K562 (cell line): Measurements from ENCODE around the gene PTPRC. TPM values are rescaled to one million over a fixed set of nuclear protein-coding genes. Genes with fewer than 3 reads are reported as not detected.

Experiments used
- ATAC-seq: fragments of 200-7000 bp; cut with Tn5 transposase; 3 replicates; pipeline ENCODE4 v1.9.1; 2020; ENCODE audit warnings: moderate library complexity
- BruUV-seq: library from RNA; stranded (reverse); fragments of 400-500 nt; replicated peaks from 2 replicates; lab custom pipeline; 2021; lab: Mats Ljungman, UMichigan
- CTCF ChIA-PET: fragments of 300-600 bp; formaldehyde crosslinking; extraction: SDS; loops from one replicate; lab custom pipeline; 2021; ENCODE audit warnings: low intra/inter-chr PET ratio; lab: Yijun Ruan, JAX
- POLR2A ChIA-PET: fragments of 300-600, 350-650 bp; sonication (Branson Sonifier 250); formaldehyde crosslinking; extraction: SDS; loops from one replicate; lab custom pipeline; 2021; ENCODE audit warnings: antibody characterized with exemption, inconsistent platforms; lab: Yijun Ruan, JAX
- DNase-seq, 4 experiments: peaks; one replicate each; pipeline versions ENCODE4 v3.0.0 to v3.0.0-alpha.2; 2011 to 2018; ENCODE audit warnings: low spot score in 3 of 4, mixed read lengths in 3 of 4; ENCODE audit errors: extremely low read depth in 1 of 4
- FAIRE-seq: peaks from 2 replicates; lab custom pipeline; 2011; peaks lifted over from hg19 to GRCh38; lab: Jason Lieb, UNC
- H2AFZ ChIP-seq: 2 replicates; pipeline ENCODE4 v1.6.0; 2011; ENCODE audit warnings: low read depth, low read length, control low read depth, inconsistent platforms
- H3K27ac ChIP-seq: fragments of 200-600 bp; 3 replicates; pipeline ENCODE4 v1.8.0; 2011; ENCODE audit warnings: low read depth, mild to moderate bottlenecking, control low read depth, inconsistent platforms, low read length, moderate library complexity, mixed read lengths; ENCODE audit errors: extremely low read depth
- H3K27me3 ChIP-seq, 2 experiments: fragments of 300-600 bp in 1 of 2; 2 replicates in 1 of 2; 3 replicates in 1 of 2; pipeline versions ENCODE4 v1.6.0 to v1.8.0; 2011; ENCODE audit warnings: inconsistent platforms in 2 of 2, low read length in 2 of 2, mild to moderate bottlenecking in 1 of 2, mixed read lengths in 1 of 2, moderate library complexity in 1 of 2; ENCODE audit not compliant: control insufficient read depth in 2 of 2, insufficient read depth in 2 of 2
- H3K36me3 ChIP-seq: fragments of 300-600 bp; 3 replicates; pipeline ENCODE4 v1.8.0; 2011; ENCODE audit warnings: mild to moderate bottlenecking, low read length, inconsistent platforms; ENCODE audit not compliant: control insufficient read depth, insufficient read depth
- H3K4me1 ChIP-seq, 2 experiments: fragments of 200-600 bp in 1 of 2; replicated peaks in 1 of 2; 2 replicates in 1 of 2; 3 replicates in 1 of 2; pipeline versions ENCODE4 v1.5.1 to v1.8.0; 2011; ENCODE audit warnings: inconsistent platforms in 2 of 2, low read length in 2 of 2, mild to moderate bottlenecking in 1 of 2, mixed read lengths in 1 of 2, moderate library complexity in 1 of 2; ENCODE audit not compliant: control insufficient read depth in 2 of 2, insufficient read depth in 2 of 2
- H3K4me2 ChIP-seq: 2 replicates; pipeline ENCODE4 v1.6.1; 2011; ENCODE audit warnings: low read length, control low read depth, inconsistent platforms, mixed read lengths; ENCODE audit not compliant: insufficient read depth
- H3K4me3 ChIP-seq: fragments of 200-600 bp; sonication (generic), shearing (Covaris generic); 2 replicates; pipeline ENCODE4 v1.5.1; 2016; ENCODE audit warnings: control low read depth, inconsistent platforms
- H3K79me2 ChIP-seq: fragments of 200-600 bp; 3 replicates; pipeline ENCODE4 v1.8.0; 2011; ENCODE audit warnings: low read length, inconsistent platforms; ENCODE audit not compliant: control insufficient read depth, insufficient read depth
- H3K9ac ChIP-seq, 2 experiments: 2 replicates each; pipeline versions ENCODE4 v1.6.0 to v1.6.1; 2011; ENCODE audit warnings: low read depth in 2 of 2, low read length in 2 of 2, control low read depth in 1 of 2, inconsistent platforms in 1 of 2, mild to moderate bottlenecking in 1 of 2, mixed read lengths in 1 of 2; ENCODE audit not compliant: insufficient read depth in 1 of 2
- H3K9me1 ChIP-seq: one replicate; pipeline ENCODE4 v1.6.0; 2011; ENCODE audit warnings: inconsistent platforms, mild to moderate bottlenecking, low read length, moderate library complexity; ENCODE audit not compliant: control insufficient read depth, insufficient read depth
- H3K9me3 ChIP-seq: replicated peaks from 2 replicates; pipeline ENCODE4 v1.5.1; 2011; ENCODE audit warnings: low read depth, low read length, inconsistent platforms; ENCODE audit not compliant: control insufficient read depth, insufficient read depth
- H4K20me1 ChIP-seq: replicated peaks from 2 replicates; pipeline ENCODE4 v1.6.1; 2011; ENCODE audit warnings: low read length, inconsistent platforms, mixed read lengths; ENCODE audit not compliant: control insufficient read depth, insufficient read depth
- BRD9 ChIP-seq: fragments of 450-650 bp; IDR thresholded peaks from 2 replicates; pipeline ENCODE4 v1.6.1; 2018; ENCODE audit warnings: low read depth; ENCODE audit not compliant: partially characterized antibody
- FOS ChIP-seq: IDR thresholded peaks from 3 replicates; pipeline ENCODE4 v1.6.1; 2011; ENCODE audit not compliant: insufficient read length; ENCODE audit errors: extremely low read depth
- GATAD2B ChIP-seq: fragments of 450-650 bp; IDR thresholded peaks from 2 replicates; pipeline ENCODE4 v1.6.1; 2017; ENCODE audit warnings: mild to moderate bottlenecking, borderline replicate concordance
- MYNN ChIP-seq, 2 experiments: sonication (generic); formaldehyde crosslinking in 1 of 2; IDR thresholded peaks; 2 replicates each; pipeline versions ENCODE4 v1.5.0 to v1.6.1; 2016 to 2020; ENCODE audit warnings: antibody characterized with exemption in 1 of 2, missing genetic modification reagents in 1 of 2
- POLR2B ChIP-seq: fragments of 450-650 bp; IDR thresholded peaks from 2 replicates; pipeline ENCODE4 v1.6.1; 2018; ENCODE audit warnings: low read depth; ENCODE audit not compliant: partially characterized antibody
- PRMT5 ChIP-seq: sonication (generic); formaldehyde crosslinking; IDR thresholded peaks from 2 replicates; pipeline ENCODE4 v1.5.0; 2020; ENCODE audit warnings: missing genetic modification reagents
- RBM34 ChIP-seq: fragments of 200-400 bp; formaldehyde crosslinking; IDR thresholded peaks from 2 replicates; pipeline ENCODE4 v1.6.1; 2018; ENCODE audit warnings: low read length, borderline replicate concordance; ENCODE audit not compliant: insufficient read depth
- TCF7L2 ChIP-seq: fragments of 150-350 bp; IDR thresholded peaks from 2 replicates; pipeline ENCODE4 v1.6.1; 2016; ENCODE audit warnings: low read depth, mild to moderate bottlenecking, low read length, moderate library complexity
- TSC22D4 ChIP-seq: fragments of 450-650 bp; IDR thresholded peaks from 2 replicates; pipeline ENCODE4 v1.6.1; 2016; ENCODE audit warnings: missing genetic modification characterization, missing biosample characterization, control low read depth
- ZBTB17 ChIP-seq: fragments of 450-650 bp; formaldehyde crosslinking; IDR thresholded peaks from 2 replicates; pipeline ENCODE4 v1.4.0; 2020; ENCODE audit warnings: mild to moderate bottlenecking
- ZNF3 ChIP-seq: fragments of 250-450 bp; sonication (Bioruptor Pico); IDR thresholded peaks from 2 replicates; pipeline ENCODE4 v1.5.0; 2021; ENCODE audit warnings: mild to moderate bottlenecking, moderate library complexity
- ZNF717 ChIP-seq: fragments of 250-450 bp; sonication (Bioruptor Pico); IDR thresholded peaks from 2 replicates; pipeline ENCODE4 v1.5.0; 2021
- WGBS: fragments of 100-300 bp; shearing (Covaris generic); methylation state at CpG from one replicate; pipeline ENCODE4 v1.1.6; 2016; ENCODE audit warnings: low coverage, mixed read lengths; ENCODE audit not compliant: insufficient coverage; ENCODE audit errors: missing lambda C conversion rate; 5-methylcytosine and 5-hydroxymethylcytosine counted together
- in situ Hi-C: fragments of 300-500 bp; cut with MboI; formaldehyde crosslinking; loops from 4 replicates; pipeline ENCODE4 v1.15.0; 2018; ENCODE audit warnings: inconsistent platforms, mixed read lengths
- intact Hi-C: fragments of 100-400 bp; cut with micrococcal nuclease; formaldehyde crosslinking; loops from 2 replicates; pipeline ENCODE4 v1.14.2; 2022
- polyA plus RNA-seq, 8 experiments: library from polyadenylated mRNA; depleted of rRNA in 4 of 8; stranded (reverse) in 5 of 8; unstranded in 3 of 8; fragments of >200 nt; fragmentation: Nextera tagmentation in 2 of 8; fragmentation: Illumina TruSeq in 1 of 8; extraction: Ambion mirVana in 2 of 8; extraction: Trizol in 1 of 8; gene quantifications; 2 replicates each; pipeline versions ENCODE4 v1.2.1 to v1.2.3, GENCODE V29; 2011 to 2014; ENCODE audit warnings: inconsistent platforms in 1 of 8, missing spikeins in 1 of 8
- total RNA-seq, 7 experiments: library from RNA; depleted of rRNA in 6 of 7; stranded (reverse); fragments of >200 nt in 6 of 7; fragmentation: Illumina TruSeq in 2 of 7; extraction: Trizol in 2 of 7; gene quantifications; 2 replicates each; pipeline versions ENCODE4 v1.2.1 to v1.2.3, GENCODE V29; 2011 to 2021; ENCODE audit warnings: low replicate concordance in 1 of 7
- TF ChIP-seq, protein P1 (sequence below): fragments of 250-450 bp; sonication (Bioruptor Pico); IDR thresholded peaks from 2 replicates; pipeline ENCODE4 v1.9.0; 2021; ENCODE audit warnings: mild to moderate bottlenecking
- TF ChIP-seq, protein P2 (sequence below): fragments of 150-350 bp; IDR thresholded peaks from 2 replicates; pipeline ENCODE4 v1.6.1; 2014; ENCODE audit warnings: low read depth, mild to moderate bottlenecking, low read length, borderline replicate concordance
- TF ChIP-seq, protein P3 (sequence below): sonication (generic); formaldehyde crosslinking; IDR thresholded peaks from 2 replicates; pipeline ENCODE4 v1.9.0; 2022; ENCODE audit warnings: mild to moderate bottlenecking, missing genetic modification reagents

The PTPRC gene
- total and polyA plus RNA-seq, 9 of the 15 experiments (the other 6 are each of a cell fraction or from before 2014, with no cell fraction given), result 7.1 to 107 (median 62.9) TPM

DNA sequence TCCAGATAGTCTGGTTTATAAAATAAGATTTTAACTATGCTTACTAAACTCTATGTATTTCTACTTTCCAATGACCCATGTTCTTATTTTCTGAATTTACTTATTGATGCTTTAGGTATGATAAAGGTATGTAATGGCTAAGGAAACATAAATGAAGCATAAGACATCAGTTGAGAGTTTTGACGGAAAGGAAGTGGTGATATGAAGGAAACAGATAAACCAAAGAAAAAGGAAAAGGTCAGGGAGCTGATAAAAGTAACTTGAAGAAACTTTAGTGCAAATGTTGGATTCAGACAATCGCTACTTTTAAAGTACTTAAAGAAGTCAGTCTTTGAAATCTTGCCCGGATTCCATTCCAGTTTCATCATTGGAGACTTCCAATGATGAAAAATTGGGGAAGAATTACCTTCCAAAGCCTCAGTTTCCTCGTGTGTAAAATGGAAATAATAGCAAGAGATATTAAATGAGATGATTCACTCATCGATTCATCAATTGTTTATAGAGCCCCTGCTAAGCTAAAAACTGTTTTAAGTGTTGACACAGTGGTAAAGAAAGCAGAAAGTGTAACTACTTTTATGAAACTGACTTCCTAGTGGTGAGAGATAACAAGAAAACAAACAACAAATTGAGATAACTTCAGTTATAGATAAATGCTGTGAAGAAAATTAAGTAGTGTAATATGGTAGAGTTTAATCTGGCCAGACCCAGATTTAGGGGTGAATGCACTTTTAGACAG, 10.6 kb downstream of the PTPRC start:
- 15% methylated on average over 5 of the region's 5 CpGs for whole genome bisulfite sequencing
- in situ Hi-C loops (no loop called here), intact Hi-C loops (no loop called here)
- no peak overlapping the region for H3K4me3 ChIP-seq
- 0 out of 3 replicates have a peak overlapping the region, but pooled peaks have one; percentile 12 for H3K27ac ChIP-seq
- peaks cover 74% of the 10 kb centered on the region for H3K79me2 ChIP-seq
- no peak for DNase-seq
- no peaks in the 10 kb centered on the region for H3K9me1 ChIP-seq
- no peak for ATAC-seq
- H3K27me3 ChIP-seq, result no peaks in the 10 kb centered on the region
- CTCF ChIA-PET, result no interaction called here
- peaks cover 5% of the 10 kb centered on the region; the same call in 1 of the 3 replicates for H3K36me3 ChIP-seq
- TF ChIP-seq GATAD2B (no peak), RBM34 (no peak), POLR2B (no peak), ZNF3 (CRISPR knock-in tag) (no peak), TSC22D4 (tag) (no peak), PRMT5 (CRISPR knock-in tag) (no peak), FOS (no peak), TCF7L2 (no peak), MYNN (IDR thresholded peaks at IDR 0.05) (no peak), MYNN (CRISPR knock-in tag; IDR thresholded peaks at IDR 0.05) (no peak), BRD9 (no peak), ZNF717 (CRISPR knock-in tag) (no peak), ZBTB17 (no peak)
- TF ChIP-seq, protein P1, sequence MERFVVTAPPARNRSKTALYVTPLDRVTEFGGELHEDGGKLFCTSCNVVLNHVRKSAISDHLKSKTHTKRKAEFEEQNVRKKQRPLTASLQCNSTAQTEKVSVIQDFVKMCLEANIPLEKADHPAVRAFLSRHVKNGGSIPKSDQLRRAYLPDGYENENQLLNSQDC, result no peak
- TF ChIP-seq, protein P2, sequence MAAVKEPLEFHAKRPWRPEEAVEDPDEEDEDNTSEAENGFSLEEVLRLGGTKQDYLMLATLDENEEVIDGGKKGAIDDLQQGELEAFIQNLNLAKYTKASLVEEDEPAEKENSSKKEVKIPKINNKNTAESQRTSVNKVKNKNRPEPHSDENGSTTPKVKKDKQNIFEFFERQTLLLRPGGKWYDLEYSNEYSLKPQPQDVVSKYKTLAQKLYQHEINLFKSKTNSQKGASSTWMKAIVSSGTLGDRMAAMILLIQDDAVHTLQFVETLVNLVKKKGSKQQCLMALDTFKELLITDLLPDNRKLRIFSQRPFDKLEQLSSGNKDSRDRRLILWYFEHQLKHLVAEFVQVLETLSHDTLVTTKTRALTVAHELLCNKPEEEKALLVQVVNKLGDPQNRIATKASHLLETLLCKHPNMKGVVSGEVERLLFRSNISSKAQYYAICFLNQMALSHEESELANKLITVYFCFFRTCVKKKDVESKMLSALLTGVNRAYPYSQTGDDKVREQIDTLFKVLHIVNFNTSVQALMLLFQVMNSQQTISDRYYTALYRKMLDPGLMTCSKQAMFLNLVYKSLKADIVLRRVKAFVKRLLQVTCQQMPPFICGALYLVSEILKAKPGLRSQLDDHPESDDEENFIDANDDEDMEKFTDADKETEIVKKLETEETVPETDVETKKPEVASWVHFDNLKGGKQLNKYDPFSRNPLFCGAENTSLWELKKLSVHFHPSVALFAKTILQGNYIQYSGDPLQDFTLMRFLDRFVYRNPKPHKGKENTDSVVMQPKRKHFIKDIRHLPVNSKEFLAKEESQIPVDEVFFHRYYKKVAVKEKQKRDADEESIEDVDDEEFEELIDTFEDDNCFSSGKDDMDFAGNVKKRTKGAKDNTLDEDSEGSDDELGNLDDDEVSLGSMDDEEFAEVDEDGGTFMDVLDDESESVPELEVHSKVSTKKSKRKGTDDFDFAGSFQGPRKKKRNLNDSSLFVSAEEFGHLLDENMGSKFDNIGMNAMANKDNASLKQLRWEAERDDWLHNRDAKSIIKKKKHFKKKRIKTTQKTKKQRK, result no peak
- TF ChIP-seq, protein P3, sequence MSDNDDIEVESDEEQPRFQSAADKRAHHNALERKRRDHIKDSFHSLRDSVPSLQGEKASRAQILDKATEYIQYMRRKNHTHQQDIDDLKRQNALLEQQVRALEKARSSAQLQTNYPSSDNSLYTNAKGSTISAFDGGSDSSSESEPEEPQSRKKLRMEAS (CRISPR knock-in tag), result no peak
- peaks cover 0 to 14% of the 10 kb centered on the region in 2 experiments; a peak in 2 of 5 replicates for H3K4me1 ChIP-seq
- BruUV-seq, result no TSS peak
- H2AFZ ChIP-seq, result no peak overlapping the region
- H3K9ac ChIP-seq, result no peak overlapping the region
- H3K4me2 ChIP-seq, result 0 out of 2 replicates have a peak overlapping the region, but pooled peaks have one; percentile 3
- H4K20me1 ChIP-seq, result no peaks in the 10 kb centered on the region
- FAIRE-seq, result no peak
- no peaks in the 10 kb centered on the region for H3K9me3 ChIP-seq
- POLR2A ChIA-PET, result interaction anchor here (0.8 to 1.9 kb wide), 3 partner anchors 10 to 168 kb away, joined by 3 to 6 read pairs (median 3); partner anchors contain the start of gene PTPRC
